ENCODE measurements around the gene RILPL2. TPM values are rescaled to one million over a fixed set of nuclear protein-coding genes. Genes with fewer than 3 reads are reported as not detected.

Gene RILPL2
- total RNA-seq, 2 experiments from 2014 or later = 3.4 to 6.8 TPM

DNA sequence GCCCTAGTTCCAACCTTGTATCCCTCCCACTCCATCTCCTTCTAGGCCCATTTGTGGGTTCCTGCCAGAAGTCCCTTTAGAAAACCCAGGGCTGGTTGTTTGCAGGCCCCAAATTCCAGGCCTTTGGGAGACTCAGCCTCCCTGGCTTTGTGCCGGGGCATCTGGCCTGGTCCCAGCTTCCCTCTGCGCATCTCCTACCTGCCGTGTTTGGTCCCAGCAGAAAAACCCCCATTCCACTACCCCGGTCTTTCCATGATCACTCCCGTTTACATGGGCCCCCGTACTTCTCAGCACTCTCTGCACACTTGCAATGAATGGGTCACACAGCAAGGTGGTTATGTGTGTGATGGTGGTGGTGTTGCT lies 37.2 kb downstream of the RILPL2 start:
- Histone ChIP-seq H3K4me2 (ENCODE audit: low read length) (no peak overlapping the region), H3K4me1 (ENCODE audit: insufficient read depth, low read length, poor library complexity, severe bottlenecking) (no peaks in the 10 kb centered on the region), H3K9me3 (ENCODE audit: low read length) (no peaks in the 10 kb centered on the region), H3K27ac (ENCODE audit: low read depth, low read length, poor library complexity, severe bottlenecking) (no peak overlapping the region), H3K9me2 (ENCODE audit: insufficient read depth, low read length) (no peaks in the 10 kb centered on the region), H3K4me3 (ENCODE audit: low read depth, low read length, poor library complexity, severe bottlenecking) (no peak overlapping the region), H2AFZ (ENCODE audit: low read length) (no peak overlapping the region), H4K20me1 (ENCODE audit: insufficient read depth, low read length) (no peaks in the 10 kb centered on the region), H3K36me3 (ENCODE audit: insufficient read depth, low read length) (peaks cover 92% of the 10 kb centered on the region), H3K79me2 (ENCODE audit: insufficient read depth, low read depth, low read length) (peaks cover 9% of the 10 kb centered on the region; the same call in 1 of the 2 replicates)
- ChIA-PET POLR2A (no interaction called here), CTCF (ENCODE audit: unreplicated experiment) (no interaction called here)
- TF ChIP-seq, protein P1, sequence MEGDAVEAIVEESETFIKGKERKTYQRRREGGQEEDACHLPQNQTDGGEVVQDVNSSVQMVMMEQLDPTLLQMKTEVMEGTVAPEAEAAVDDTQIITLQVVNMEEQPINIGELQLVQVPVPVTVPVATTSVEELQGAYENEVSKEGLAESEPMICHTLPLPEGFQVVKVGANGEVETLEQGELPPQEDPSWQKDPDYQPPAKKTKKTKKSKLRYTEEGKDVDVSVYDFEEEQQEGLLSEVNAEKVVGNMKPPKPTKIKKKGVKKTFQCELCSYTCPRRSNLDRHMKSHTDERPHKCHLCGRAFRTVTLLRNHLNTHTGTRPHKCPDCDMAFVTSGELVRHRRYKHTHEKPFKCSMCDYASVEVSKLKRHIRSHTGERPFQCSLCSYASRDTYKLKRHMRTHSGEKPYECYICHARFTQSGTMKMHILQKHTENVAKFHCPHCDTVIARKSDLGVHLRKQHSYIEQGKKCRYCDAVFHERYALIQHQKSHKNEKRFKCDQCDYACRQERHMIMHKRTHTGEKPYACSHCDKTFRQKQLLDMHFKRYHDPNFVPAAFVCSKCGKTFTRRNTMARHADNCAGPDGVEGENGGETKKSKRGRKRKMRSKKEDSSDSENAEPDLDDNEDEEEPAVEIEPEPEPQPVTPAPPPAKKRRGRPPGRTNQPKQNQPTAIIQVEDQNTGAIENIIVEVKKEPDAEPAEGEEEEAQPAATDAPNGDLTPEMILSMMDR (conservative IDR thresholded peaks at IDR 0.05; ENCODE audit: low read length) = no peak
- no peak for TF ChIP-seq EZH2phosphoT487 (IDR thresholded peaks at IDR 0.05; ENCODE audit: borderline replicate concordance, low read depth, low read length)
- no peak for DNase-seq (ENCODE audit: low spot score)
- intact Hi-C loops (cut with micrococcal nuclease; ENCODE audit: unreplicated experiment) = no loop called here
- no TSS peak for BruUV-seq (replicated peaks)

GRCh38 chr12:123398550-123399254 lies 37.8 kb downstream of the RILPL2 start:
- no TSS peak for BruUV-seq (replicated peaks)
- intact Hi-C loops (cut with micrococcal nuclease; ENCODE audit: unreplicated experiment) = no loop called here

DNA sequence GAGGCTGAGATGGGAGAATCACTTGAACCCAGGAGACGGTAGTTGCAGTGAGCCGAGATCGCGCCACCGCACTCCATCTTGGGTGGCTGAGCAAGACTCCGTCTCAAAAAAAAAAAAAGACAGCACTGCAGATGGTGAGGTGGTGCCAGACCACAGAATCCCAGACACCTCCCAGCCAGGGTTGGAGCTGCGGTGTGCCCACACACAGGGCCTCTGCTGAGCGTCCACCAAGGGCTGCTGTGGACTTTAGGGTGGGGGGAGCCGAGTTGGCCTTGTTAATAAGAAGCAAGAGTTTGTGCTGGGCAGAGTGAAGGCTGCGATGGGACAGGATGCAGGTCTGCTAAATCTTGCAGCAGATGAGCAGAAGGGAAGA lies 38.3 kb downstream of the RILPL2 start:
- CTCF ChIA-PET (ENCODE audit: unreplicated experiment) = no interaction called here
- peaks cover 91% of the 10 kb centered on the region for H3K36me3 ChIP-seq (ENCODE audit: insufficient read depth, low read length)
- BruUV-seq (replicated peaks) = no TSS peak
- peaks cover 9% of the 10 kb centered on the region; the same call in 1 of the 2 replicates for H3K79me2 ChIP-seq (ENCODE audit: insufficient read depth, low read depth, low read length)
- intact Hi-C loops (cut with micrococcal nuclease; ENCODE audit: unreplicated experiment) = no loop called here
- H3K9me2 ChIP-seq (ENCODE audit: insufficient read depth, low read length) = no peaks in the 10 kb centered on the region
- DNase-seq (ENCODE audit: low spot score) = no peak
- POLR2A ChIA-PET = no interaction called here
- no peaks in the 10 kb centered on the region for H3K4me1 ChIP-seq (ENCODE audit: insufficient read depth, low read length, poor library complexity, severe bottlenecking)
- no peak overlapping the region for H3K27ac ChIP-seq (ENCODE audit: low read depth, low read length, poor library complexity, severe bottlenecking)
- no peak overlapping the region for H3K4me3 ChIP-seq (ENCODE audit: low read depth, low read length, poor library complexity, severe bottlenecking)
- H2AFZ ChIP-seq (ENCODE audit: low read length) = no peak overlapping the region
- H3K4me2 ChIP-seq (ENCODE audit: low read length) = no peak overlapping the region
- TF ChIP-seq EZH2phosphoT487 (IDR thresholded peaks at IDR 0.05; ENCODE audit: borderline replicate concordance, low read depth, low read length) = no peak
- TF ChIP-seq, protein P1 (conservative IDR thresholded peaks at IDR 0.05; ENCODE audit: low read length) = no peak
- no peaks in the 10 kb centered on the region for H3K9me3 ChIP-seq (ENCODE audit: low read length)
- H4K20me1 ChIP-seq (ENCODE audit: insufficient read depth, low read length) = no peaks in the 10 kb centered on the region

More at GRCh38 chr12:123398550-123399254, 37.8 kb downstream of the RILPL2 start:
- no peak for DNase-seq (ENCODE audit: low spot score)
- H3K27ac ChIP-seq (ENCODE audit: low read depth, low read length, poor library complexity, severe bottlenecking) = no peak overlapping the region
- H2AFZ ChIP-seq (ENCODE audit: low read length) = no peak overlapping the region
- CTCF ChIA-PET (ENCODE audit: unreplicated experiment) = no interaction called here
- peaks cover 91% of the 10 kb centered on the region for H3K36me3 ChIP-seq (ENCODE audit: insufficient read depth, low read length)
- H3K9me2 ChIP-seq (ENCODE audit: insufficient read depth, low read length) = no peaks in the 10 kb centered on the region
- H3K9me3 ChIP-seq (ENCODE audit: low read length) = no peaks in the 10 kb centered on the region
- TF ChIP-seq, protein P1 (conservative IDR thresholded peaks at IDR 0.05; ENCODE audit: low read length) = no peak
- H3K4me1 ChIP-seq (ENCODE audit: insufficient read depth, low read length, poor library complexity, severe bottlenecking) = no peaks in the 10 kb centered on the region
- POLR2A ChIA-PET = no interaction called here
- no peak overlapping the region for H3K4me2 ChIP-seq (ENCODE audit: low read length)
- H3K4me3 ChIP-seq (ENCODE audit: low read depth, low read length, poor library complexity, severe bottlenecking) = no peak overlapping the region
- peaks cover 9% of the 10 kb centered on the region; the same call in 1 of the 2 replicates for H3K79me2 ChIP-seq (ENCODE audit: insufficient read depth, low read depth, low read length)
- no peaks in the 10 kb centered on the region for H4K20me1 ChIP-seq (ENCODE audit: insufficient read depth, low read length)
